ENCODE measurements around the gene FOSL1.

DNA sequence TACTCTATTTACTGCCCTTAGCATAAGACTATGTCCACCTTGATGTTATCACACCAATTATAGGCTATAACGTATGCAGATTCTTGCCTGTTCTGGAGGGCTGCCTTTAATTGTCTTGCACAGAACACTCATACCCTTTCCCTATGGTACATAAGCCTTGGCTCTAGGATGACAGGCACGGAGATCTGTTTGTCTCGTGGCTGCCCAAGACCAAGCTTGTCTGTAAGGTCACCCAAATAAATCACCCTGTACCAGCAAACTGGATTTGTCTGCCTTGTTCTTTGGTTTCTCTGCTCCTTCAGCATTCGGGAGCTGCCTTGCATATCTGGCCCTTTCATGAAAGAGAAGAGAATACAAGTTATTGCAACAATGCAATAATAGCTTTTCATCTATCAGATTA is 37.6 kb upstream of the FOSL1 start:
- TF ChIP-seq, protein P1, sequence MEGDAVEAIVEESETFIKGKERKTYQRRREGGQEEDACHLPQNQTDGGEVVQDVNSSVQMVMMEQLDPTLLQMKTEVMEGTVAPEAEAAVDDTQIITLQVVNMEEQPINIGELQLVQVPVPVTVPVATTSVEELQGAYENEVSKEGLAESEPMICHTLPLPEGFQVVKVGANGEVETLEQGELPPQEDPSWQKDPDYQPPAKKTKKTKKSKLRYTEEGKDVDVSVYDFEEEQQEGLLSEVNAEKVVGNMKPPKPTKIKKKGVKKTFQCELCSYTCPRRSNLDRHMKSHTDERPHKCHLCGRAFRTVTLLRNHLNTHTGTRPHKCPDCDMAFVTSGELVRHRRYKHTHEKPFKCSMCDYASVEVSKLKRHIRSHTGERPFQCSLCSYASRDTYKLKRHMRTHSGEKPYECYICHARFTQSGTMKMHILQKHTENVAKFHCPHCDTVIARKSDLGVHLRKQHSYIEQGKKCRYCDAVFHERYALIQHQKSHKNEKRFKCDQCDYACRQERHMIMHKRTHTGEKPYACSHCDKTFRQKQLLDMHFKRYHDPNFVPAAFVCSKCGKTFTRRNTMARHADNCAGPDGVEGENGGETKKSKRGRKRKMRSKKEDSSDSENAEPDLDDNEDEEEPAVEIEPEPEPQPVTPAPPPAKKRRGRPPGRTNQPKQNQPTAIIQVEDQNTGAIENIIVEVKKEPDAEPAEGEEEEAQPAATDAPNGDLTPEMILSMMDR (IDR thresholded peaks at IDR 0.05; ENCODE audit: insufficient read depth, low read length): no peak
- TF ChIP-seq POLR2AphosphoS5 (IDR thresholded peaks at IDR 0.05; ENCODE audit: low read depth): no peak
- TF ChIP-seq, protein P2, sequence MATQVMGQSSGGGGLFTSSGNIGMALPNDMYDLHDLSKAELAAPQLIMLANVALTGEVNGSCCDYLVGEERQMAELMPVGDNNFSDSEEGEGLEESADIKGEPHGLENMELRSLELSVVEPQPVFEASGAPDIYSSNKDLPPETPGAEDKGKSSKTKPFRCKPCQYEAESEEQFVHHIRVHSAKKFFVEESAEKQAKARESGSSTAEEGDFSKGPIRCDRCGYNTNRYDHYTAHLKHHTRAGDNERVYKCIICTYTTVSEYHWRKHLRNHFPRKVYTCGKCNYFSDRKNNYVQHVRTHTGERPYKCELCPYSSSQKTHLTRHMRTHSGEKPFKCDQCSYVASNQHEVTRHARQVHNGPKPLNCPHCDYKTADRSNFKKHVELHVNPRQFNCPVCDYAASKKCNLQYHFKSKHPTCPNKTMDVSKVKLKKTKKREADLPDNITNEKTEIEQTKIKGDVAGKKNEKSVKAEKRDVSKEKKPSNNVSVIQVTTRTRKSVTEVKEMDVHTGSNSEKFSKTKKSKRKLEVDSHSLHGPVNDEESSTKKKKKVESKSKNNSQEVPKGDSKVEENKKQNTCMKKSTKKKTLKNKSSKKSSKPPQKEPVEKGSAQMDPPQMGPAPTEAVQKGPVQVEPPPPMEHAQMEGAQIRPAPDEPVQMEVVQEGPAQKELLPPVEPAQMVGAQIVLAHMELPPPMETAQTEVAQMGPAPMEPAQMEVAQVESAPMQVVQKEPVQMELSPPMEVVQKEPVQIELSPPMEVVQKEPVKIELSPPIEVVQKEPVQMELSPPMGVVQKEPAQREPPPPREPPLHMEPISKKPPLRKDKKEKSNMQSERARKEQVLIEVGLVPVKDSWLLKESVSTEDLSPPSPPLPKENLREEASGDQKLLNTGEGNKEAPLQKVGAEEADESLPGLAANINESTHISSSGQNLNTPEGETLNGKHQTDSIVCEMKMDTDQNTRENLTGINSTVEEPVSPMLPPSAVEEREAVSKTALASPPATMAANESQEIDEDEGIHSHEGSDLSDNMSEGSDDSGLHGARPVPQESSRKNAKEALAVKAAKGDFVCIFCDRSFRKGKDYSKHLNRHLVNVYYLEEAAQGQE (IDR thresholded peaks at IDR 0.05; ENCODE audit: insufficient replicate concordance, low read depth): no peak
- TF ChIP-seq SPI1 (IDR thresholded peaks at IDR 0.05; ENCODE audit: borderline replicate concordance, low read depth): no peak
